ENCODE measurements around the gene WDR45. TPM values are rescaled to one million over a fixed set of nuclear protein-coding genes. Genes with fewer than 3 reads are reported as not detected.
A peak's percentile ranks its signal among the peaks of the same experiment; 100 is the strongest.

WDR45 gene
- total and polyA plus RNA-seq, 10 of the 15 experiments (the other 5 are each of a cell fraction or from before 2014, with no cell fraction given) = 5.9 to 30.9 (median 20.6) TPM

- TF ChIP-seq, protein P1, sequence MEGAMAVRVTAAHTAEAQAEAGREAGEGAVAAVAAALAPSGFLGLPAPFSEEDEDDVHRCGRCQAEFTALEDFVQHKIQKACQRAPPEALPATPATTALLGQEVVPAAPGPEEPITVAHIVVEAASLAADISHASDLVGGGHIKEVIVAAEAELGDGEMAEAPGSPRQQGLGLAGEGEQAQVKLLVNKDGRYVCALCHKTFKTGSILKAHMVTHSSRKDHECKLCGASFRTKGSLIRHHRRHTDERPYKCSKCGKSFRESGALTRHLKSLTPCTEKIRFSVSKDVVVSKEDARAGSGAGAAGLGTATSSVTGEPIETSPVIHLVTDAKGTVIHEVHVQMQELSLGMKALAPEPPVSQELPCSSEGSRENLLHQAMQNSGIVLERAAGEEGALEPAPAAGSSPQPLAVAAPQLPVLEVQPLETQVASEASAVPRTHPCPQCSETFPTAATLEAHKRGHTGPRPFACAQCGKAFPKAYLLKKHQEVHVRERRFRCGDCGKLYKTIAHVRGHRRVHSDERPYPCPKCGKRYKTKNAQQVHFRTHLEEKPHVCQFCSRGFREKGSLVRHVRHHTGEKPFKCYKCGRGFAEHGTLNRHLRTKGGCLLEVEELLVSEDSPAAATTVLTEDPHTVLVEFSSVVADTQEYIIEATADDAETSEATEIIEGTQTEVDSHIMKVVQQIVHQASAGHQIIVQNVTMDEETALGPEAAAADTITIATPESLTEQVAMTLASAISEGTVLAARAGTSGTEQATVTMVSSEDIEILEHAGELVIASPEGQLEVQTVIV (IDR thresholded peaks at IDR 0.05; ENCODE audit: borderline replicate concordance, partially characterized antibody) = no peak
- no peak for TF ChIP-seq RELA (IDR thresholded peaks at IDR 0.05; ENCODE audit: borderline replicate concordance, partially characterized antibody)
- no peak for TF ChIP-seq ATF2 (IDR thresholded peaks at IDR 0.05; ENCODE audit: low read length)
- TF ChIP-seq ZNF24 (IDR thresholded peaks at IDR 0.05) = no peak
- TF ChIP-seq POLR2AphosphoS5 (IDR thresholded peaks at IDR 0.05; ENCODE audit: low read length) = no peak
- TF ChIP-seq ZBED1 (IDR thresholded peaks at IDR 0.05; ENCODE audit: borderline replicate concordance) = no peak
- no peak for TF ChIP-seq STAT3 (IDR thresholded peaks at IDR 0.05; ENCODE audit: low read depth, low read length)
- TF ChIP-seq TAF1 (IDR thresholded peaks at IDR 0.05; ENCODE audit: borderline replicate concordance, low read depth, low read length) = peak; percentile 52; the same call in 1 of the 2 replicates
- TF ChIP-seq NFYA (IDR thresholded peaks at IDR 0.05; ENCODE audit: borderline replicate concordance, low read depth, low read length) = no peak
- TF ChIP-seq CREM (IDR thresholded peaks at IDR 0.05; ENCODE audit: low read depth) = peak; percentile 54; the same call in 1 of the 2 replicates
- no peak for TF ChIP-seq FOS (IDR thresholded peaks at IDR 0.05; ENCODE audit: borderline replicate concordance, extremely low read depth, insufficient read length)
- TF ChIP-seq, protein P2, sequence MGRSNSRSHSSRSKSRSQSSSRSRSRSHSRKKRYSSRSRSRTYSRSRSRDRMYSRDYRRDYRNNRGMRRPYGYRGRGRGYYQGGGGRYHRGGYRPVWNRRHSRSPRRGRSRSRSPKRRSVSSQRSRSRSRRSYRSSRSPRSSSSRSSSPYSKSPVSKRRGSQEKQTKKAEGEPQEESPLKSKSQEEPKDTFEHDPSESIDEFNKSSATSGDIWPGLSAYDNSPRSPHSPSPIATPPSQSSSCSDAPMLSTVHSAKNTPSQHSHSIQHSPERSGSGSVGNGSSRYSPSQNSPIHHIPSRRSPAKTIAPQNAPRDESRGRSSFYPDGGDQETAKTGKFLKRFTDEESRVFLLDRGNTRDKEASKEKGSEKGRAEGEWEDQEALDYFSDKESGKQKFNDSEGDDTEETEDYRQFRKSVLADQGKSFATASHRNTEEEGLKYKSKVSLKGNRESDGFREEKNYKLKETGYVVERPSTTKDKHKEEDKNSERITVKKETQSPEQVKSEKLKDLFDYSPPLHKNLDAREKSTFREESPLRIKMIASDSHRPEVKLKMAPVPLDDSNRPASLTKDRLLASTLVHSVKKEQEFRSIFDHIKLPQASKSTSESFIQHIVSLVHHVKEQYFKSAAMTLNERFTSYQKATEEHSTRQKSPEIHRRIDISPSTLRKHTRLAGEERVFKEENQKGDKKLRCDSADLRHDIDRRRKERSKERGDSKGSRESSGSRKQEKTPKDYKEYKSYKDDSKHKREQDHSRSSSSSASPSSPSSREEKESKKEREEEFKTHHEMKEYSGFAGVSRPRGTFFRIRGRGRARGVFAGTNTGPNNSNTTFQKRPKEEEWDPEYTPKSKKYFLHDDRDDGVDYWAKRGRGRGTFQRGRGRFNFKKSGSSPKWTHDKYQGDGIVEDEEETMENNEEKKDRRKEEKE (IDR thresholded peaks at IDR 0.05) = no peak
- TF ChIP-seq HDAC2 (IDR thresholded peaks at IDR 0.05) = no peak
- no peak for TF ChIP-seq SMAD5 (IDR thresholded peaks at IDR 0.05; ENCODE audit: low read depth)
- TF ChIP-seq POU2F2 (IDR thresholded peaks at IDR 0.05; ENCODE audit: borderline replicate concordance, low read depth, low read length) = no peak
- peak; percentile 67 for TF ChIP-seq RAD21 (IDR thresholded peaks at IDR 0.05; ENCODE audit: insufficient read depth, low read depth, low read length)
- TF ChIP-seq KAT2A (conservative IDR thresholded peaks at IDR 0.05; ENCODE audit: control insufficient read depth, low read depth, low read length) = no peak
- TF ChIP-seq, protein P3, sequence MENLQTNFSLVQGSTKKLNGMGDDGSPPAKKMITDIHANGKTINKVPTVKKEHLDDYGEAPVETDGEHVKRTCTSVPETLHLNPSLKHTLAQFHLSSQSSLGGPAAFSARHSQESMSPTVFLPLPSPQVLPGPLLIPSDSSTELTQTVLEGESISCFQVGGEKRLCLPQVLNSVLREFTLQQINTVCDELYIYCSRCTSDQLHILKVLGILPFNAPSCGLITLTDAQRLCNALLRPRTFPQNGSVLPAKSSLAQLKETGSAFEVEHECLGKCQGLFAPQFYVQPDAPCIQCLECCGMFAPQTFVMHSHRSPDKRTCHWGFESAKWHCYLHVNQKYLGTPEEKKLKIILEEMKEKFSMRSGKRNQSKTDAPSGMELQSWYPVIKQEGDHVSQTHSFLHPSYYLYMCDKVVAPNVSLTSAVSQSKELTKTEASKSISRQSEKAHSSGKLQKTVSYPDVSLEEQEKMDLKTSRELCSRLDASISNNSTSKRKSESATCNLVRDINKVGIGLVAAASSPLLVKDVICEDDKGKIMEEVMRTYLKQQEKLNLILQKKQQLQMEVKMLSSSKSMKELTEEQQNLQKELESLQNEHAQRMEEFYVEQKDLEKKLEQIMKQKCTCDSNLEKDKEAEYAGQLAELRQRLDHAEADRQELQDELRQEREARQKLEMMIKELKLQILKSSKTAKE (IDR thresholded peaks at IDR 0.05; ENCODE audit: low read depth, poor library complexity, severe bottlenecking) = no peak
- no peak for TF ChIP-seq BMI1 (IDR thresholded peaks at IDR 0.05; ENCODE audit: borderline replicate concordance)
- no peak for TF ChIP-seq NFIC (IDR thresholded peaks at IDR 0.05; ENCODE audit: low read depth, low read length)
- no peak for TF ChIP-seq SIX5 (IDR thresholded peaks at IDR 0.05; ENCODE audit: low read depth, low read length, severe bottlenecking)
- no peak for TF ChIP-seq JUND (IDR thresholded peaks at IDR 0.05; ENCODE audit: low read depth, low read length)
Measured at GRCh38 chrX:49043220-49043986, 36.3 kb downstream of the WDR45 start, which contains the start of gene TFE3 (continued).

Data from GM12878 (cell line).